ENCODE data around the gene MCUR1. TPM values are rescaled to one million over a fixed set of nuclear protein-coding genes. Genes with fewer than 3 reads are reported as not detected.

The MCUR1 gene
- total and polyA plus RNA-seq, 4 donors, result 6.6 to 32.9 (median 18.3) TPM

- no peaks in the 10 kb centered on the region for H3K9me3 ChIP-seq (ENCODE audit: control insufficient read depth, low read length)
- H3K4me3 ChIP-seq (ENCODE audit: low read length in 2 of 2), result no peak overlapping the region
- WGBS, 2 donors, result 96% methylated on average over 9 of the region's 9 CpGs
- intact Hi-C loops (cut with DNase I), result loop anchor here (5.0 to 10.0 kb wide), 3 partner anchors 53 to 150 kb away; partner anchors contain the start of genes NOL7 (in 2 of the 2) and RANBP9 (in 1 of the 2)
- no peak overlapping the region for H3K27ac ChIP-seq (ENCODE audit: low read depth in 1 of 2, low read length in 2 of 2)
- no peaks in the 10 kb centered on the region for H3K27me3 ChIP-seq (ENCODE audit: control insufficient read depth in 1 of 2, insufficient read depth in 2 of 2, low read length in 1 of 2)
- ATAC-seq (ENCODE audit: low FRiP score) (no peak), DNase-seq (no peak)
- peaks cover 3 to 5% of the 10 kb centered on the region in 2 donors for H3K4me1 ChIP-seq (ENCODE audit: control insufficient read depth in 1 of 2, insufficient read depth in 2 of 2, low read length in 2 of 2)
- no peaks in the 10 kb centered on the region for H3K36me3 ChIP-seq (ENCODE audit: control insufficient read depth in 1 of 2, insufficient read depth in 2 of 2, low read length in 1 of 2)
Measured at GRCh38 chr6:13764996-13765395, 49.4 kb downstream of the MCUR1 start.

- Histone ChIP-seq H3K27me3 (ENCODE audit: control insufficient read depth in 1 of 2, insufficient read depth in 2 of 2, low read length in 1 of 2) (no peaks in the 10 kb centered on the region), H3K27ac (ENCODE audit: low read depth in 1 of 2, low read length in 2 of 2) (no peak overlapping the region), H3K9me3 (ENCODE audit: control insufficient read depth, low read length) (no peaks in the 10 kb centered on the region), H3K4me3 (ENCODE audit: low read length in 2 of 2) (no peak overlapping the region), H3K4me1 (ENCODE audit: control insufficient read depth in 1 of 2, insufficient read depth in 2 of 2, low read length in 2 of 2) (peaks cover 3 to 5% of the 10 kb centered on the region in 2 donors), H3K36me3 (ENCODE audit: control insufficient read depth in 1 of 2, insufficient read depth in 2 of 2, low read length in 1 of 2) (no peaks in the 10 kb centered on the region)
- 77 to 87% methylated on average over 5 of the region's 5 CpGs for WGBS, 2 donors
- ATAC-seq (ENCODE audit: low FRiP score) (no peak), DNase-seq (no peak)
- intact Hi-C loops (cut with DNase I), result loop anchor here in 1 of 2 donors (5.0 to 10.0 kb wide), 2 partner anchors 52 to 149 kb away; partner anchors contain the start of genes NOL7 and RANBP9
Measured at GRCh38 chr6:13763740-13764381, 50.5 kb downstream of the MCUR1 start.

- peak in 1 of 2 donors; percentile 79 for DNase-seq
- 22 to 37% methylated on average over 6 of the region's 6 CpGs for WGBS, 2 donors
- intact Hi-C loops (cut with DNase I), result loop anchor here in 1 of 2 donors (5.0 to 10.0 kb wide), 2 partner anchors 51 to 148 kb away; partner anchors contain the start of genes NOL7 and RANBP9
- H3K9me3 ChIP-seq (ENCODE audit: control insufficient read depth, low read length), result no peaks in the 10 kb centered on the region
- peaks cover 3 to 5% of the 10 kb centered on the region in 2 donors for H3K4me1 ChIP-seq (ENCODE audit: control insufficient read depth in 1 of 2, insufficient read depth in 2 of 2, low read length in 2 of 2)
- H3K36me3 ChIP-seq (ENCODE audit: control insufficient read depth in 1 of 2, insufficient read depth in 2 of 2, low read length in 1 of 2), result no peaks in the 10 kb centered on the region
- peak overlapping the region in 1 of 2 donors; percentile 67 for H3K27ac ChIP-seq (ENCODE audit: low read depth in 1 of 2, low read length in 2 of 2)
- no peaks in the 10 kb centered on the region for H3K27me3 ChIP-seq (ENCODE audit: control insufficient read depth in 1 of 2, insufficient read depth in 2 of 2, low read length in 1 of 2)
- no peak overlapping the region for H3K4me3 ChIP-seq (ENCODE audit: low read length in 2 of 2)
- ATAC-seq (ENCODE audit: low FRiP score), result no peak
Measured at GRCh38 chr6:13762611-13763441, 51.5 kb downstream of the MCUR1 start.

- ATAC-seq (ENCODE audit: low FRiP score) (no peak), DNase-seq (no peak)
- 86 to 89% methylated on average over 6 of the region's 6 CpGs for WGBS, 2 donors
- Histone ChIP-seq H3K27me3 (ENCODE audit: control insufficient read depth in 1 of 2, insufficient read depth in 2 of 2, low read length in 1 of 2) (no peaks in the 10 kb centered on the region), H3K9me3 (ENCODE audit: control insufficient read depth, low read length) (no peaks in the 10 kb centered on the region), H3K36me3 (ENCODE audit: control insufficient read depth in 1 of 2, insufficient read depth in 2 of 2, low read length in 1 of 2) (no peaks in the 10 kb centered on the region), H3K4me3 (ENCODE audit: low read length in 2 of 2) (no peak overlapping the region), H3K27ac (ENCODE audit: low read depth in 1 of 2, low read length in 2 of 2) (peak overlapping the region in 1 of 2 donors; percentile 37), H3K4me1 (ENCODE audit: control insufficient read depth in 1 of 2, insufficient read depth in 2 of 2, low read length in 2 of 2) (peaks cover 3 to 5% of the 10 kb centered on the region in 2 donors)
- intact Hi-C loops (cut with DNase I), result loop anchor here (2.0 to 10.0 kb wide), 3 partner anchors 49 to 147 kb away; partner anchors contain the start of genes NOL7 (in 1 of the 2) and RANBP9 (in 1 of the 2)
Measured at GRCh38 chr6:13761361-13762036, 52.9 kb downstream of the MCUR1 start.

GRCh38 chr6:13760307-13761304 lies 53.8 kb downstream of the MCUR1 start:
- WGBS, 2 donors, result 30 to 34% methylated on average over 11 of the region's 11 CpGs
- DNase-seq, result no peak
- ATAC-seq (ENCODE audit: low FRiP score), result peak; percentile 87
- Histone ChIP-seq H3K4me1 (ENCODE audit: control insufficient read depth in 1 of 2, insufficient read depth in 2 of 2, low read length in 2 of 2) (peaks cover 1 to 5% of the 10 kb centered on the region in 2 donors), H3K36me3 (ENCODE audit: control insufficient read depth in 1 of 2, insufficient read depth in 2 of 2, low read length in 1 of 2) (no peaks in the 10 kb centered on the region), H3K4me3 (ENCODE audit: low read length in 2 of 2) (no peak overlapping the region), H3K9me3 (ENCODE audit: control insufficient read depth, low read length) (no peaks in the 10 kb centered on the region), H3K27ac (ENCODE audit: low read depth in 1 of 2, low read length in 2 of 2) (peak overlapping the region in 1 of 2 donors; percentile 34), H3K27me3 (ENCODE audit: control insufficient read depth in 1 of 2, insufficient read depth in 2 of 2, low read length in 1 of 2) (no peaks in the 10 kb centered on the region)
- intact Hi-C loops (cut with DNase I), result loop anchor here (2.0 to 10.0 kb wide), 3 partner anchors 48 to 146 kb away; partner anchors contain the start of genes NOL7 (in 1 of the 2) and RANBP9 (in 1 of the 2)

GRCh38 chr6:13759025-13759424 lies 55.3 kb downstream of the MCUR1 start:
- WGBS, 2 donors, result 98% methylated on average over 6 of the region's 6 CpGs
- H3K36me3 ChIP-seq (ENCODE audit: control insufficient read depth in 1 of 2, insufficient read depth in 2 of 2, low read length in 1 of 2), result no peaks in the 10 kb centered on the region
- no peaks in the 10 kb centered on the region for H3K27me3 ChIP-seq (ENCODE audit: control insufficient read depth in 1 of 2, insufficient read depth in 2 of 2, low read length in 1 of 2)
- ATAC-seq (ENCODE audit: low FRiP score) (no peak), DNase-seq (no peak)
- intact Hi-C loops (cut with DNase I), result no loop called here
- peaks cover 1 to 5% of the 10 kb centered on the region in 2 donors for H3K4me1 ChIP-seq (ENCODE audit: control insufficient read depth in 1 of 2, insufficient read depth in 2 of 2, low read length in 2 of 2)
- H3K4me3 ChIP-seq (ENCODE audit: low read length in 2 of 2), result no peak overlapping the region
- H3K27ac ChIP-seq (ENCODE audit: low read depth in 1 of 2, low read length in 2 of 2), result no peak overlapping the region
- no peaks in the 10 kb centered on the region for H3K9me3 ChIP-seq (ENCODE audit: control insufficient read depth, low read length)

GRCh38 chr6:13754644-13755043 lies 59.7 kb downstream of the MCUR1 start:
- H3K27me3 ChIP-seq (ENCODE audit: control insufficient read depth in 1 of 2, insufficient read depth in 2 of 2, low read length in 1 of 2), result no peaks in the 10 kb centered on the region
- H3K4me1 ChIP-seq (ENCODE audit: control insufficient read depth in 1 of 2, insufficient read depth in 2 of 2, low read length in 2 of 2), result no peaks in the 10 kb centered on the region
- no peak overlapping the region for H3K4me3 ChIP-seq (ENCODE audit: low read length in 2 of 2)
- no peaks in the 10 kb centered on the region for H3K9me3 ChIP-seq (ENCODE audit: control insufficient read depth, low read length)
- no peak overlapping the region for H3K27ac ChIP-seq (ENCODE audit: low read depth in 1 of 2, low read length in 2 of 2)
- intact Hi-C loops (cut with DNase I), result no loop called here
- no peaks in the 10 kb centered on the region for H3K36me3 ChIP-seq (ENCODE audit: control insufficient read depth in 1 of 2, insufficient read depth in 2 of 2, low read length in 1 of 2)
- no peak for ATAC-seq (ENCODE audit: low FRiP score)
- no peak for DNase-seq
- WGBS, 2 donors, result 94 to 95% methylated on average over 2 of the region's 2 CpGs
